ENCODE data around the gene SNAP25.

- no peak for TF ChIP-seq CTCF (IDR thresholded peaks at IDR 0.05)
- no peak for TF ChIP-seq POLR2AphosphoS5 (IDR thresholded peaks at IDR 0.05; ENCODE audit: insufficient read depth in 1 of 2, low read depth in 1 of 2)
These were observed 26.5 kb upstream of the SNAP25 start for GRCh38 chr20:10192171-10192570.

Measured in vagina (tissue), 2 donors.